PFSK-1 (cell line): ENCODE results near the gene PNMA8B.

Experiments used
- FOXP2 ChIP-seq: optimal IDR thresholded peaks from 2 replicates; pipeline ENCODE3; 2011; ENCODE audit warnings: borderline replicate concordance, control low read depth, inconsistent platforms; ENCODE audit not compliant: insufficient read depth; ENCODE audit errors: extremely low read length, extremely low read depth
- POLR2AphosphoS5 ChIP-seq: IDR thresholded peaks from 2 replicates; pipeline ENCODE4 v1.6.1; 2012; ENCODE audit warnings: low read depth, mild to moderate bottlenecking, control low read depth, low read length, moderate library complexity
- SIN3A ChIP-seq: IDR thresholded peaks from 2 replicates; pipeline ENCODE4 v1.6.1; 2012; ENCODE audit warnings: mild to moderate bottlenecking, low read length, moderate library complexity, borderline replicate concordance; ENCODE audit not compliant: insufficient read depth
- TAF1 ChIP-seq: IDR thresholded peaks from 2 replicates; pipeline ENCODE4 v1.6.1; 2012; ENCODE audit warnings: low read length, control low read depth, borderline replicate concordance; ENCODE audit not compliant: insufficient read depth
- TF ChIP-seq, protein P1 (sequence below), 2 experiments: IDR thresholded peaks; 2 replicates each; pipeline versions ENCODE4 v1.6.1 to v1.8.0; 2011 to 2012; ENCODE audit warnings: low read depth in 2 of 2, low read length in 2 of 2, control low read depth in 1 of 2, inconsistent platforms in 1 of 2, mild to moderate bottlenecking in 1 of 2, moderate library complexity in 1 of 2; ENCODE audit not compliant: insufficient read depth in 1 of 2

DNA sequence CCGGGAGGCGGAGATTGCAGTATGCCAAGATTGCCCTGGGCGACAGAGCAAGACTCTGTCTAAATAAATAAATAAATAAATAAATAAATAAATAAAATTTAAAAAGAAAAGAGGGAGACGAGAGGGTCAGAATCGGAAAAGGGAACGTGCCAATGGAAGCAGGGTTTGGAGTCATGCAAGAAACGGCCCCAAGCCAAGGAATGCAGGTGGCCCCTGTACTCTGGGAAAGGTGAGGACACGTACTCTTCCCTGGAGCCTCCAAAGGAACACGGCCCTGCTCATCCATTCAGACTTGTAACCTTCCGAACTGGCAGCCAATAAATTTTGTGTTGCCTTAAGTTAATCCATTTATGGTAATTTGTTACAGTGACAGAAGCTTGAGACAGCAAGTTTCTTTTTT, 47.1 kb downstream of the PNMA8B start:
- TF ChIP-seq TAF1 (no peak), SIN3A (no peak), POLR2AphosphoS5 (no peak), FOXP2 (no peak)
- TF ChIP-seq, protein P1, sequence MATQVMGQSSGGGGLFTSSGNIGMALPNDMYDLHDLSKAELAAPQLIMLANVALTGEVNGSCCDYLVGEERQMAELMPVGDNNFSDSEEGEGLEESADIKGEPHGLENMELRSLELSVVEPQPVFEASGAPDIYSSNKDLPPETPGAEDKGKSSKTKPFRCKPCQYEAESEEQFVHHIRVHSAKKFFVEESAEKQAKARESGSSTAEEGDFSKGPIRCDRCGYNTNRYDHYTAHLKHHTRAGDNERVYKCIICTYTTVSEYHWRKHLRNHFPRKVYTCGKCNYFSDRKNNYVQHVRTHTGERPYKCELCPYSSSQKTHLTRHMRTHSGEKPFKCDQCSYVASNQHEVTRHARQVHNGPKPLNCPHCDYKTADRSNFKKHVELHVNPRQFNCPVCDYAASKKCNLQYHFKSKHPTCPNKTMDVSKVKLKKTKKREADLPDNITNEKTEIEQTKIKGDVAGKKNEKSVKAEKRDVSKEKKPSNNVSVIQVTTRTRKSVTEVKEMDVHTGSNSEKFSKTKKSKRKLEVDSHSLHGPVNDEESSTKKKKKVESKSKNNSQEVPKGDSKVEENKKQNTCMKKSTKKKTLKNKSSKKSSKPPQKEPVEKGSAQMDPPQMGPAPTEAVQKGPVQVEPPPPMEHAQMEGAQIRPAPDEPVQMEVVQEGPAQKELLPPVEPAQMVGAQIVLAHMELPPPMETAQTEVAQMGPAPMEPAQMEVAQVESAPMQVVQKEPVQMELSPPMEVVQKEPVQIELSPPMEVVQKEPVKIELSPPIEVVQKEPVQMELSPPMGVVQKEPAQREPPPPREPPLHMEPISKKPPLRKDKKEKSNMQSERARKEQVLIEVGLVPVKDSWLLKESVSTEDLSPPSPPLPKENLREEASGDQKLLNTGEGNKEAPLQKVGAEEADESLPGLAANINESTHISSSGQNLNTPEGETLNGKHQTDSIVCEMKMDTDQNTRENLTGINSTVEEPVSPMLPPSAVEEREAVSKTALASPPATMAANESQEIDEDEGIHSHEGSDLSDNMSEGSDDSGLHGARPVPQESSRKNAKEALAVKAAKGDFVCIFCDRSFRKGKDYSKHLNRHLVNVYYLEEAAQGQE (IDR thresholded peaks at IDR 0.05; ENCODE audit: insufficient read depth in 1 of 2, low read depth in 2 of 2, low read length in 2 of 2): no peak
